K562 (cell line): Measurements from ENCODE around the gene OR8B12. TPM values are rescaled to one million over a fixed set of nuclear protein-coding genes. Genes with fewer than 3 reads are reported as not detected.
A peak's percentile ranks its signal among the peaks of the same experiment; 100 is the strongest.

Experiments
- ATAC-seq: fragments of 200-7000 bp; cut with Tn5 transposase; 3 replicates; pipeline ENCODE4 v1.9.1; 2020; ENCODE audit warnings: moderate library complexity
- BruUV-seq: library from RNA; stranded (reverse); fragments of 400-500 nt; replicated peaks from 2 replicates; lab custom pipeline; 2021; lab: Mats Ljungman, UMichigan
- CTCF ChIA-PET: fragments of 300-600 bp; formaldehyde crosslinking; extraction: SDS; loops from one replicate; lab custom pipeline; 2021; ENCODE audit warnings: low intra/inter-chr PET ratio; lab: Yijun Ruan, JAX
- POLR2A ChIA-PET: fragments of 300-600, 350-650 bp; sonication (Branson Sonifier 250); formaldehyde crosslinking; extraction: SDS; loops from one replicate; lab custom pipeline; 2021; ENCODE audit warnings: antibody characterized with exemption, inconsistent platforms; lab: Yijun Ruan, JAX
- DNase-seq, 4 experiments: peaks; one replicate each; pipeline versions ENCODE4 v3.0.0 to v3.0.0-alpha.2; 2011 to 2018; ENCODE audit warnings: low spot score in 3 of 4, mixed read lengths in 3 of 4; ENCODE audit errors: extremely low read depth in 1 of 4
- FAIRE-seq: peaks from 2 replicates; lab custom pipeline; 2011; peaks lifted over from hg19 to GRCh38; lab: Jason Lieb, UNC
- H2AFZ ChIP-seq: 2 replicates; pipeline ENCODE4 v1.6.0; 2011; ENCODE audit warnings: low read depth, low read length, control low read depth, inconsistent platforms
- H3K27ac ChIP-seq: fragments of 200-600 bp; 3 replicates; pipeline ENCODE4 v1.8.0; 2011; ENCODE audit warnings: low read depth, mild to moderate bottlenecking, control low read depth, inconsistent platforms, low read length, moderate library complexity, mixed read lengths; ENCODE audit errors: extremely low read depth
- H3K27me3 ChIP-seq, 2 experiments: fragments of 300-600 bp in 1 of 2; 2 replicates in 1 of 2; 3 replicates in 1 of 2; pipeline versions ENCODE4 v1.6.0 to v1.8.0; 2011; ENCODE audit warnings: inconsistent platforms in 2 of 2, low read length in 2 of 2, mild to moderate bottlenecking in 1 of 2, mixed read lengths in 1 of 2, moderate library complexity in 1 of 2; ENCODE audit not compliant: control insufficient read depth in 2 of 2, insufficient read depth in 2 of 2
- H3K36me3 ChIP-seq: fragments of 300-600 bp; 3 replicates; pipeline ENCODE4 v1.8.0; 2011; ENCODE audit warnings: mild to moderate bottlenecking, low read length, inconsistent platforms; ENCODE audit not compliant: control insufficient read depth, insufficient read depth
- H3K4me1 ChIP-seq, 2 experiments: fragments of 200-600 bp in 1 of 2; replicated peaks in 1 of 2; 2 replicates in 1 of 2; 3 replicates in 1 of 2; pipeline versions ENCODE4 v1.5.1 to v1.8.0; 2011; ENCODE audit warnings: inconsistent platforms in 2 of 2, low read length in 2 of 2, mild to moderate bottlenecking in 1 of 2, mixed read lengths in 1 of 2, moderate library complexity in 1 of 2; ENCODE audit not compliant: control insufficient read depth in 2 of 2, insufficient read depth in 2 of 2
- H3K4me2 ChIP-seq: 2 replicates; pipeline ENCODE4 v1.6.1; 2011; ENCODE audit warnings: low read length, control low read depth, inconsistent platforms, mixed read lengths; ENCODE audit not compliant: insufficient read depth
- H3K4me3 ChIP-seq: fragments of 200-600 bp; sonication (generic), shearing (Covaris generic); 2 replicates; pipeline ENCODE4 v1.5.1; 2016; ENCODE audit warnings: control low read depth, inconsistent platforms
- H3K79me2 ChIP-seq: fragments of 200-600 bp; 3 replicates; pipeline ENCODE4 v1.8.0; 2011; ENCODE audit warnings: low read length, inconsistent platforms; ENCODE audit not compliant: control insufficient read depth, insufficient read depth
- H3K9ac ChIP-seq, 2 experiments: 2 replicates each; pipeline versions ENCODE4 v1.6.0 to v1.6.1; 2011; ENCODE audit warnings: low read depth in 2 of 2, low read length in 2 of 2, control low read depth in 1 of 2, inconsistent platforms in 1 of 2, mild to moderate bottlenecking in 1 of 2, mixed read lengths in 1 of 2; ENCODE audit not compliant: insufficient read depth in 1 of 2
- H3K9me1 ChIP-seq: one replicate; pipeline ENCODE4 v1.6.0; 2011; ENCODE audit warnings: inconsistent platforms, mild to moderate bottlenecking, low read length, moderate library complexity; ENCODE audit not compliant: control insufficient read depth, insufficient read depth
- H3K9me3 ChIP-seq: replicated peaks from 2 replicates; pipeline ENCODE4 v1.5.1; 2011; ENCODE audit warnings: low read depth, low read length, inconsistent platforms; ENCODE audit not compliant: control insufficient read depth, insufficient read depth
- H4K20me1 ChIP-seq: replicated peaks from 2 replicates; pipeline ENCODE4 v1.6.1; 2011; ENCODE audit warnings: low read length, inconsistent platforms, mixed read lengths; ENCODE audit not compliant: control insufficient read depth, insufficient read depth
- HDAC2 ChIP-seq: fragments of 450-650 bp; IDR thresholded peaks from 2 replicates; pipeline ENCODE4 v1.6.1; 2016; ENCODE audit warnings: mild to moderate bottlenecking
- HNRNPL ChIP-seq: fragments of 200-400 bp; formaldehyde crosslinking; IDR thresholded peaks from 2 replicates; pipeline ENCODE4 v1.6.1; 2017; ENCODE audit warnings: low read depth, mild to moderate bottlenecking, low read length
- JUND ChIP-seq, 2 experiments: IDR thresholded peaks; 2 replicates in 1 of 2; 3 replicates in 1 of 2; pipeline ENCODE4 v1.6.1; 2011; ENCODE audit warnings: borderline replicate concordance in 2 of 2, low read depth in 2 of 2, low read length in 2 of 2, improper control_type of control experiment in 1 of 2, missing biosample characterization in 1 of 2, missing genetic modification characterization in 1 of 2, missing genetic modification reagents in 1 of 2
- TRIM24 ChIP-seq, 2 experiments: fragments of 450-650 bp; IDR thresholded peaks; 2 replicates each; pipeline ENCODE4 v1.6.1; 2016
- ZBTB40 ChIP-seq, 2 experiments: fragments of 450-650 bp in 1 of 2; sonication (generic) in 1 of 2; formaldehyde crosslinking in 1 of 2; IDR thresholded peaks; 2 replicates each; pipeline versions ENCODE4 v1.7.1 to v1.9.0; 2016 to 2022; ENCODE audit warnings: inconsistent platforms in 1 of 2, mild to moderate bottlenecking in 1 of 2, missing genetic modification reagents in 1 of 2
- WGBS: fragments of 100-300 bp; shearing (Covaris generic); methylation state at CpG from one replicate; pipeline ENCODE4 v1.1.6; 2016; ENCODE audit warnings: low coverage, mixed read lengths; ENCODE audit not compliant: insufficient coverage; ENCODE audit errors: missing lambda C conversion rate; 5-methylcytosine and 5-hydroxymethylcytosine counted together
- in situ Hi-C: fragments of 300-500 bp; cut with MboI; formaldehyde crosslinking; loops from 4 replicates; pipeline ENCODE4 v1.15.0; 2018; ENCODE audit warnings: inconsistent platforms, mixed read lengths
- intact Hi-C: fragments of 100-400 bp; cut with micrococcal nuclease; formaldehyde crosslinking; loops from 2 replicates; pipeline ENCODE4 v1.14.2; 2022
- polyA plus RNA-seq, 8 experiments: library from polyadenylated mRNA; depleted of rRNA in 4 of 8; stranded (reverse) in 5 of 8; unstranded in 3 of 8; fragments of >200 nt; fragmentation: Nextera tagmentation in 2 of 8; fragmentation: Illumina TruSeq in 1 of 8; extraction: Ambion mirVana in 2 of 8; extraction: Trizol in 1 of 8; gene quantifications; 2 replicates each; pipeline versions ENCODE4 v1.2.1 to v1.2.3, GENCODE V29; 2011 to 2014; ENCODE audit warnings: inconsistent platforms in 1 of 8, missing spikeins in 1 of 8
- total RNA-seq, 7 experiments: library from RNA; depleted of rRNA in 6 of 7; stranded (reverse); fragments of >200 nt in 6 of 7; fragmentation: Illumina TruSeq in 2 of 7; extraction: Trizol in 2 of 7; gene quantifications; 2 replicates each; pipeline versions ENCODE4 v1.2.1 to v1.2.3, GENCODE V29; 2011 to 2021; ENCODE audit warnings: low replicate concordance in 1 of 7
- TF ChIP-seq, protein P1 (sequence below): fragments of 450-650 bp; IDR thresholded peaks from 2 replicates; pipeline ENCODE4 v1.6.1; 2016; ENCODE audit warnings: missing biosample characterization, missing genetic modification characterization
- TF ChIP-seq, protein P2 (sequence below): fragments of 450-650 bp; formaldehyde crosslinking; IDR thresholded peaks from 2 replicates; pipeline ENCODE4 v1.4.0; 2022; ENCODE audit warnings: mild to moderate bottlenecking, moderate library complexity

OR8B12 gene
- total and polyA plus RNA-seq, 9 of the 15 experiments (the other 6 are each of a cell fraction or from before 2014, with no cell fraction given): 0.06 TPM; not detected in 8

GRCh38 chr11:124551987-124552386 is 8.5 kb upstream of the OR8B12 start:
- no peaks in the 10 kb centered on the region for H3K9me1 ChIP-seq
- ATAC-seq: no peak
- BruUV-seq: no TSS peak
- no peaks in the 10 kb centered on the region for H4K20me1 ChIP-seq
- DNase-seq: no peak
- 19% methylated on average over 4 of the region's 4 CpGs for WGBS
- no peak overlapping the region for H3K4me2 ChIP-seq
- H3K36me3 ChIP-seq: no peaks in the 10 kb centered on the region
- ChIA-PET CTCF (no interaction called here), POLR2A (no interaction called here)
- no peaks in the 10 kb centered on the region for H3K9me3 ChIP-seq
- no peaks in the 10 kb centered on the region for H3K79me2 ChIP-seq
- no peaks in the 10 kb centered on the region for H3K27me3 ChIP-seq
- no peak overlapping the region for H3K4me3 ChIP-seq
- FAIRE-seq: no peak
- in situ Hi-C loops (no loop called here), intact Hi-C loops (no loop called here)
- no peak overlapping the region for H2AFZ ChIP-seq
- no peak overlapping the region for H3K9ac ChIP-seq
- no peaks in the 10 kb centered on the region for H3K4me1 ChIP-seq
- no peak overlapping the region for H3K27ac ChIP-seq
- TF ChIP-seq JUND (IDR thresholded peaks at IDR 0.05; ENCODE audit: borderline replicate concordance, low read depth, low read length) (peak; percentile 49; the same call in 1 of the 2 replicates), JUND (tag; IDR thresholded peaks at IDR 0.05; ENCODE audit: borderline replicate concordance, low read depth, low read length) (0 out of 3 replicates have a peak, but pooled peaks have one; percentile 15), TRIM24 (IDR thresholded peaks at IDR 0.05) (peak; percentile 87 to 89), HDAC2 (no peak), ZBTB40 (IDR thresholded peaks at IDR 0.05) (peak; percentile 79), ZBTB40 (CRISPR knock-in tag; IDR thresholded peaks at IDR 0.05) (no peak), HNRNPL (no peak)
- TF ChIP-seq, protein P1, sequence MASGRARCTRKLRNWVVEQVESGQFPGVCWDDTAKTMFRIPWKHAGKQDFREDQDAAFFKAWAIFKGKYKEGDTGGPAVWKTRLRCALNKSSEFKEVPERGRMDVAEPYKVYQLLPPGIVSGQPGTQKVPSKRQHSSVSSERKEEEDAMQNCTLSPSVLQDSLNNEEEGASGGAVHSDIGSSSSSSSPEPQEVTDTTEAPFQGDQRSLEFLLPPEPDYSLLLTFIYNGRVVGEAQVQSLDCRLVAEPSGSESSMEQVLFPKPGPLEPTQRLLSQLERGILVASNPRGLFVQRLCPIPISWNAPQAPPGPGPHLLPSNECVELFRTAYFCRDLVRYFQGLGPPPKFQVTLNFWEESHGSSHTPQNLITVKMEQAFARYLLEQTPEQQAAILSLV: peak; percentile 11; the same call in 1 of the 2 replicates
- TF ChIP-seq, protein P2, sequence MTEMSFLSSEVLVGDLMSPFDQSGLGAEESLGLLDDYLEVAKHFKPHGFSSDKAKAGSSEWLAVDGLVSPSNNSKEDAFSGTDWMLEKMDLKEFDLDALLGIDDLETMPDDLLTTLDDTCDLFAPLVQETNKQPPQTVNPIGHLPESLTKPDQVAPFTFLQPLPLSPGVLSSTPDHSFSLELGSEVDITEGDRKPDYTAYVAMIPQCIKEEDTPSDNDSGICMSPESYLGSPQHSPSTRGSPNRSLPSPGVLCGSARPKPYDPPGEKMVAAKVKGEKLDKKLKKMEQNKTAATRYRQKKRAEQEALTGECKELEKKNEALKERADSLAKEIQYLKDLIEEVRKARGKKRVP: peak; percentile 67
